Measurements from ENCODE around the gene CHST2.

DNA sequence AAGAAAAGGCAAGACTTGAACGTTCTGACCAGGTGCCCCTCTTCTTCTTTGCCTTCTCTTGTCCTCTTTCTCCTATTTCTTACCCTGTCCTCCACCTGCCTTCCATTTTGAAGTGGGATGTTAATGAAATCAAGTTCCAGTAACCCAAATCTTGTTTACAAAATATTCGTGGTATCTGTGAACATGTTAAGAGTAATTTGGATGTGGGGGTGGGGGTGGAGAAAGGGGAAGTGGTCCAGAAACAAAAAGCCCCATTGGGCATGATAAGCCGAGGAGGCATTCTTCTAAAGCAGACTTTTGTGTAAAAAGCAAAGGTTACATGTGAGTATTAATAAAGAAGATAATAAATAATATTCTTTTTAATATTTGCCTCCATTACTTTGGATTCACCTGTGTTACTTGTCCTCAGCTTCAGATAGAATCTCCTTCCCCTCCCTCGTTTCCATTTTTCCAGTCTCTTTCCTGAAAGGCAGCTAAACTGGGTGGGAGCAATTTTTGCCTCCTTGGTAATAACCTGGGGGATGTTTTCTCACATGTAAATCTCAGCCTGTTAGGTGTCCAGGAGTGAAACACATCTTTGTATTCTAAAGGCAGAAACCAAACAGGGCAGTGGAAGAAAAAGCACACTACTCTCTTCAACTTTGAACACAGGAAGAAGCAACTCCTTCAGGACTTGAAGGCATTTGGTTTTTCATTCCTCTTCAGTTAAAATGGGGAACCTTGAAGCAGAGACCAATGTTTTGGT is 3.2 kb downstream of the CHST2 start:
- TF ChIP-seq EZH2 (IDR thresholded peaks at IDR 0.05) (no peak), POLR2AphosphoS5 (IDR thresholded peaks at IDR 0.05; ENCODE audit: borderline replicate concordance, low read depth, low read length) (no peak), FOXP2 (optimal IDR thresholded peaks at IDR 0.05; ENCODE audit: control extremely low read depth, extremely low read length, insufficient read depth) (no peak)

All from SK-N-MC (cell line).